ENCODE measurements around the gene AOAH.
"Not testable (repeated sequence)": the region's sequence is repeated elsewhere in the genome, so short reads cannot be mapped to it uniquely, and the experiment has no call there.

GRCh38 chr7:36488672-36489071, 235.6 kb downstream of the AOAH start:
- TF ChIP-seq POLR2A (IDR thresholded peaks at IDR 0.05); CTCF (IDR thresholded peaks at IDR 0.05 in 4 of 5, conservative IDR thresholded peaks at IDR 0.05 in 1 of 5): not testable (repeated sequence)
